Skeletal muscle tissue (tissue), 4 donors: ENCODE measurements around the gene DNAH14. TPM values are rescaled to one million over a fixed set of nuclear protein-coding genes. Genes with fewer than 3 reads are reported as not detected.

Experiments
- H3K27ac ChIP-seq: one replicate; pipeline ENCODE4 v1.7.0; 2013; ENCODE audit warnings: mild to moderate bottlenecking, low read depth, low read length, inconsistent platforms
- H3K27me3 ChIP-seq, 3 donors: one replicate each; pipeline ENCODE4 v1.7.0; 2013; ENCODE audit warnings: low read length in 3 of 3; ENCODE audit not compliant: control insufficient read depth in 3 of 3, insufficient read depth in 3 of 3
- H3K36me3 ChIP-seq, 3 donors: one replicate each; pipeline ENCODE4 v1.7.0; 2013; ENCODE audit warnings: low read length in 3 of 3; ENCODE audit not compliant: control insufficient read depth in 3 of 3, insufficient read depth in 3 of 3
- H3K4me1 ChIP-seq, 3 donors: one replicate each; pipeline ENCODE4 v1.7.0; 2013; ENCODE audit warnings: low read length in 3 of 3, mild to moderate bottlenecking in 3 of 3; ENCODE audit not compliant: control insufficient read depth in 3 of 3, insufficient read depth in 3 of 3
- H3K4me3 ChIP-seq, 3 donors: one replicate each; pipeline ENCODE4 v1.7.0; 2013; ENCODE audit warnings: low read length in 3 of 3
- H3K9ac ChIP-seq, 3 donors: one replicate each; pipeline ENCODE4 v1.7.0; 2013; ENCODE audit warnings: low read length in 3 of 3, mild to moderate bottlenecking in 3 of 3, moderate library complexity in 2 of 3, low read depth in 1 of 3
- H3K9me3 ChIP-seq, 3 donors: one replicate each; pipeline ENCODE4 v1.7.0; 2013; ENCODE audit warnings: low read length in 3 of 3; ENCODE audit not compliant: control insufficient read depth in 3 of 3
- total RNA-seq: library from RNA; depleted of rRNA; stranded (reverse); fragments of >200 nt; gene quantifications from one replicate; pipeline ENCODE4 v1.2.3, GENCODE V29; 2014
- donor health status: Osteomylitis.

Gene DNAH14
- total RNA-seq, 1 donor from 2014 or later = 12.5 TPM

- Histone ChIP-seq H3K9ac (no peak overlapping the region), H3K4me3 (no peak overlapping the region), H3K27me3 (no peaks in the 10 kb centered on the region), H3K4me1 (peaks cover 13 to 21% (median 20%) of the 10 kb centered on the region in 3 donors), H3K36me3 (no peaks in the 10 kb centered on the region), H3K9me3 (no peaks in the 10 kb centered on the region), H3K27ac (no peak overlapping the region)
These were observed 500.8 kb downstream of the DNAH14 start for GRCh38 chr1:225430301-225430700.

- no peaks in the 10 kb centered on the region for H3K9me3 ChIP-seq
- no peaks in the 10 kb centered on the region for H3K27me3 ChIP-seq
- H3K4me1 ChIP-seq = peaks cover 8 to 14% (median 13%) of the 10 kb centered on the region in 3 donors
- no peak overlapping the region for H3K27ac ChIP-seq
- no peaks in the 10 kb centered on the region for H3K36me3 ChIP-seq
- no peak overlapping the region for H3K9ac ChIP-seq
- no peak overlapping the region for H3K4me3 ChIP-seq
These were observed 501.8 kb downstream of the DNAH14 start for GRCh38 chr1:225431081-225431863.

GRCh38 chr1:225434046-225434445 is 504.6 kb downstream of the DNAH14 start:
- H3K36me3 ChIP-seq = no peaks in the 10 kb centered on the region
- H3K9me3 ChIP-seq = no peaks in the 10 kb centered on the region
- no peak overlapping the region for H3K4me3 ChIP-seq
- H3K9ac ChIP-seq = no peak overlapping the region
- H3K27me3 ChIP-seq = no peaks in the 10 kb centered on the region
- no peak overlapping the region for H3K27ac ChIP-seq
- no peaks in the 10 kb centered on the region for H3K4me1 ChIP-seq

DNA sequence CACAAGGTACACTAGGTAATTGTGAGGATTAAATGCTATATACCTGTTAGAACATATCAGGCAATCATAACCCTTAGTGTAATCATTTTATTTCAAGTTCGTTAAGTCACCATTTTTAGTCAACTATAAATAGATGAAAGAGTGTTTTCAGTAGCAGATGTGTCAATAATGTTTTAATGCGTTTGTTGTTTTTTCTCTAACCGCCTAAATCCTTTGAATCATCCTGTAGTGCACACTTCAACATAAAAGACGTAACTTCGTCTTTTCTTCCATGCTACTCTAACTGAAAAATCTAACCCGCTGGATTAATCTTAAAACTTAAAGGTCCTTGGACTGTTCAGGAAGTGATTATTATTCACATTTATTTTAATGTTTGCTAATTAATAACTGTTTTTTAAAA is 505.6 kb downstream of the DNAH14 start:
- H3K27ac ChIP-seq = no peak overlapping the region
- H3K9me3 ChIP-seq = no peaks in the 10 kb centered on the region
- H3K4me1 ChIP-seq = no peaks in the 10 kb centered on the region
- no peak overlapping the region for H3K9ac ChIP-seq
- no peak overlapping the region for H3K4me3 ChIP-seq
- H3K36me3 ChIP-seq = no peaks in the 10 kb centered on the region
- H3K27me3 ChIP-seq = no peaks in the 10 kb centered on the region

DNA sequence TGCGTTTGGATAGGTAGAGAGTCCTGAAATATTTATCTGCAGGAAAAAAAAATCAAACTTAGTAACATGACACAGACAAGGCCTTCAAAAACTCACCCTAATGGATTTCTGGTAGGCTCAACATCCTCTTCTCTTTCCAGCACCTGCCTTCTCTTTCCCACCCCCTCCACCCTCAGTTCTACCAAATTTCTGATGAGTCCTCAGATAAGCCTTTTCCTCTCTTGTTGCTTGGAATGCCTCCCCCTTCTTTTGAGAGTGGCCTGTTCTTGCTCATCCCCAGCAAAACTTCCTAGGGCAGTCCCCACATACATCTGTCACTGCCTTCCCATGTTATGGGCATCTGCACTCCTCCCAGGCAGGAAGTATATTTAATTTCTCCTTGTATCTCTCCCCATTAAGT is 506.0 kb downstream of the DNAH14 start:
- Histone ChIP-seq H3K4me1 (no peaks in the 10 kb centered on the region), H3K27ac (no peak overlapping the region), H3K4me3 (no peak overlapping the region), H3K9me3 (no peaks in the 10 kb centered on the region), H3K27me3 (no peaks in the 10 kb centered on the region), H3K36me3 (no peaks in the 10 kb centered on the region), H3K9ac (no peak overlapping the region)

- Histone ChIP-seq H3K27ac (no peak overlapping the region), H3K9me3 (no peaks in the 10 kb centered on the region), H3K4me1 (no peaks in the 10 kb centered on the region), H3K36me3 (no peaks in the 10 kb centered on the region), H3K4me3 (no peak overlapping the region), H3K27me3 (no peaks in the 10 kb centered on the region), H3K9ac (no peak overlapping the region)
These were observed 506.5 kb downstream of the DNAH14 start for GRCh38 chr1:225435957-225436392.

DNA sequence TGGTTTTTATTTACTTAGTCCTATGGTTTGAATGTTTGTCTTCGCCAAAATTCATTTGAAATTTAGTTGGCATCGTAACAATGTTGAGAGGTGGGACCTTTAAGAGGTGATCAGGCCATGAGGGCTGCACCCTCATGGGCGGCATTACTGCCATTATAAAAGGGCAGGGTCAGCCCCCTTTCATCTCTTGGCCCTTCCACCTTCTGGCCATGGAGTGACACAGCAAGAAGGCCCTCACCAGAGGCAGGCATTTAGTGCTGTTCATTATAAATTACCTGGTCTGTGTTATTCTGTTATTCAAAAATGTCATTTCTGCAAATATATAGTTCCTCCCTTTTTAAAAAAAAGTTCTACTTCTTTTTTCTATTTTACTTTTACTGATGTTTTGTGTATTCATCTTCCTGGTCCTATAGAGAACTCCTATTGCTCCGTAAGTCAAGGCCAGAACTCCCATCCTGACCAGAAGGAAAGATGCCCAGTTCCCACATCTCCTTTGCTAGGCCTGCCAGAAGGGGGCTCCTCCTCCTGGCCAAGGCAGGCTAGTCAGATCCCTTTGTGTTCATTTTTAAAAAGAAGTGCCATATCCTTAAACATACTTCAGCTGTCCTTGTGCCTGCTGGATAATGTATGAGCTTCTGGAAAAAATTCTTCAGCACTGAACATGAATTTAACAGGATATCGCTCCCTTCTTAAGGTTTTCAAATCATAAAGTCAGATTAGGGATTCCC is 508.4 kb downstream of the DNAH14 start:
- H3K36me3 ChIP-seq = no peaks in the 10 kb centered on the region
- no peak overlapping the region for H3K4me3 ChIP-seq
- no peak overlapping the region for H3K27ac ChIP-seq
- H3K27me3 ChIP-seq = no peaks in the 10 kb centered on the region
- H3K9me3 ChIP-seq = no peaks in the 10 kb centered on the region
- peaks cover 0 to 5% (median 2%) of the 10 kb centered on the region in 3 donors for H3K4me1 ChIP-seq
- no peak overlapping the region for H3K9ac ChIP-seq

DNA sequence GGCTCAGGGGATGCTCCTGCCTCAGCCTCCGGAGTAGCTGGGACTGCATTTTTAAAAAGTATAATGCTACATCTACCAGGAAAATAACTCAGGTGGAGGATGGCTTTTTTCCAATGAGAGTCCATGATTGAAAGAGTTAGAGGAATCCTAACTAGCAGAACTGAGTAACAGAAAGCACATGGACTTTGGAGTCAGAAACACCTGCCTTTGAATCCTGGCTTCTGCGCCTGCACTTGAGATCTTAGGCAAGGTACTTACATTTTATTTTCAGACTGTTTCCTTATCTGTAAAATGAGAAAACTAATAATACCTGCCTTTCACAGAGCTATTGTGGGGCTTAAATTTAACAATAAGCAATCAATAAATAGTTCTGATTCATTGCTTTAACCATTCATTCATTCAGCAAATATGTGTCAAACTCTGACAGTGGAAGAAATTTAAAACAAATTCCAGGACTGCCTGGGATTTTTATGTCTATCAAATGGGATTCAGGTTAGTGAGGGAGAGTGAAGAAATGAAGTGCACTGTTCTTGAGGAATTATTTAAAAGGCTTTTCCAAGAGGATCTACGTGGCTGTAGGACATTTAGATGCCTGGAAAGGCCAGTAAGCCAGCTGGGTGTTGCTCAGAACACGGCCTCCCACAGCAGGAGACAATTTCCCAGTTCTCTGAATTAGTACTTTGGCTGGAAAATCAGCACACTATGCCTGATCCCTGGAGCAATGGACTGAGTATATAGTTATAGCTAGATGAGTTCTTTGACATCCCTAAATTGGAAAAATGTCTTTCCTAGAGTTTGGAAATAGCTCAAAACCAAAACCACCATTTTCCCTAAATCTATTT is 511.1 kb downstream of the DNAH14 start:
- Histone ChIP-seq H3K36me3 (no peaks in the 10 kb centered on the region), H3K9me3 (no peaks in the 10 kb centered on the region), H3K27ac (no peak overlapping the region), H3K4me1 (peaks cover 2 to 12% (median 7%) of the 10 kb centered on the region in 3 donors), H3K27me3 (no peaks in the 10 kb centered on the region), H3K9ac (no peak overlapping the region), H3K4me3 (no peak overlapping the region)

DNA sequence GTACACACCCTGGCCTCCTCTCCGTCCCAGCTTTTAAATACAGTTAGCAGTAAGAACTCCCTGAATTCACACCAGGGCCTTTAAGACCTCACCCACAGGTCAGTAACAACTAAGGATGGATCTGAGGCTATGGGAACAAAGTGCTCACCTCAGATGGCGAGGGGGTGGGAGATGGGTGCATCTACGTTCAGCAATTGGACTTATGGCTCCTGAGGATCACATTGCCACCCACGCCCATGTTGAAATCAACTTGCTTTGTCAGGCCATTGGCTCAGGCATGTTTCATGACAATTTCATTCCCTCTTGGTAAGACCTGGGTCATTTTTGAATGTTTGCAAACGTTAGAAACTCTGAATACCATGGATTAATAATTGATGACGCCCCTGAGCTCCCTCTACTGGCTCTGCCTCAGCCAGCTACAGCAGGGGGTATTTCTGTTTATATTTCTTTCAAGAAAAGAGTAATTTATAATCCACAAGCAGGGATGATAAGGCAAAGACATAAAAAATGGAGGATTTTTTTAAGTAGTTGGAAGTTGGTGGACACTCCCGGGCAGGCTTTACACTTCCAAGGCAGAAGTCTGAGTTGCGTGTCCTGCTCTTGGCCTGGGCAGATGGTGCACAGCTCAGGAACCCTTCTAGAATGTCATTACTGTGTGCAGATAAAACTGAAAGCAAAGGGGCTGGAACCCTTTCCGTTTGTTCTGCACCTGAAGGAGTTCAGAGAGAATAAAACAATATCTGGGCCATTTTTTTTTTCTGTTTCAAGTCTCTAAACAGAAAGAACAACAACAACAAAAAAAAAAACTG is 512.0 kb downstream of the DNAH14 start:
- H3K27ac ChIP-seq = no peak overlapping the region
- no peak overlapping the region for H3K4me3 ChIP-seq
- H3K36me3 ChIP-seq = no peaks in the 10 kb centered on the region
- no peak overlapping the region for H3K9ac ChIP-seq
- no peaks in the 10 kb centered on the region for H3K27me3 ChIP-seq
- H3K9me3 ChIP-seq = no peaks in the 10 kb centered on the region
- peaks cover 7 to 20% (median 17%) of the 10 kb centered on the region in 3 donors for H3K4me1 ChIP-seq
